Neural cell (in vitro differentiated cells): ENCODE measurements around the gene AP2B1. TPM values are rescaled to one million over a fixed set of nuclear protein-coding genes. Genes with fewer than 3 reads are reported as not detected.

Experiments used
- H2AFZ ChIP-seq: fragments of 200-600, 300-800 bp; sonication (generic), shearing (Covaris generic); 2 replicates; pipeline ENCODE4 v1.6.0; 2014; ENCODE audit warnings: low read depth, mild to moderate bottlenecking, antibody characterized with exemption, low read length, moderate library complexity
- H3F3A ChIP-seq: fragments of 200-600 bp; shearing (Covaris generic); 2 replicates; pipeline ENCODE4 v1.6.1; 2016; ENCODE audit warnings: mild to moderate bottlenecking, moderate library complexity, mixed read lengths, antibody characterized with exemption, low read length; ENCODE audit not compliant: insufficient read depth, poor library complexity, severe bottlenecking
- H3K27ac ChIP-seq: fragments of 200-600, 300-800 bp; sonication (generic), shearing (Covaris generic); 2 replicates; pipeline ENCODE4 v1.5.1; 2014; ENCODE audit warnings: mild to moderate bottlenecking, low read length, moderate library complexity
- H3K27me3 ChIP-seq: fragments of 300-800, 200-600 bp; sonication (generic), shearing (Covaris generic); 2 replicates; pipeline ENCODE4 v1.6.0; 2014; ENCODE audit warnings: mild to moderate bottlenecking, low read depth, low read length, moderate library complexity; ENCODE audit not compliant: insufficient read depth
- H3K36me3 ChIP-seq: fragments of 300-800, 200-600 bp; sonication (generic), shearing (Covaris generic); 2 replicates; pipeline ENCODE4 v1.5.1; 2014; ENCODE audit warnings: mild to moderate bottlenecking, antibody characterized with exemption, low read length, moderate library complexity; ENCODE audit not compliant: insufficient read depth
- H3K4me2 ChIP-seq: fragments of 300-800, 200-600 bp; sonication (generic), shearing (Covaris generic); 2 replicates; pipeline ENCODE4 v1.6.0; 2014; ENCODE audit warnings: mild to moderate bottlenecking, low read length
- H3K4me3 ChIP-seq: fragments of 300-800, 200-600 bp; sonication (generic), shearing (Covaris generic); 2 replicates; pipeline ENCODE4 v1.5.1; 2014; ENCODE audit warnings: mild to moderate bottlenecking, low read length, moderate library complexity
- H3K79me2 ChIP-seq: fragments of 200-600 bp; shearing (Covaris generic); replicated peaks from 2 replicates; pipeline ENCODE4 v1.6.0; 2014; ENCODE audit warnings: mild to moderate bottlenecking, low read length, moderate library complexity; ENCODE audit not compliant: insufficient read depth
- H3K9ac ChIP-seq: fragments of 300-800, 200-600 bp; sonication (generic), shearing (Covaris generic); 2 replicates; pipeline ENCODE4 v1.6.1; 2016; ENCODE audit warnings: mild to moderate bottlenecking, low read length, mixed read lengths
- H3K9me2 ChIP-seq: fragments of 200-600 bp; shearing (Covaris generic); 2 replicates; pipeline ENCODE4 v1.6.1; 2016; ENCODE audit warnings: mild to moderate bottlenecking, low read length, mixed read lengths; ENCODE audit not compliant: insufficient read depth
- H3K9me3 ChIP-seq: fragments of 200-600, 300-800 bp; sonication (generic), shearing (Covaris generic); 2 replicates; pipeline ENCODE4 v1.6.1; 2016; ENCODE audit warnings: mild to moderate bottlenecking, mixed run types, low read length, moderate library complexity, mixed read lengths
- H4K20me1 ChIP-seq: fragments of 200-600 bp; shearing (Covaris generic); 2 replicates; pipeline ENCODE4 v1.6.1; 2016; ENCODE audit warnings: mild to moderate bottlenecking, mixed run types; ENCODE audit not compliant: insufficient read depth
- CTCF ChIP-seq: fragments of 450-650 bp; IDR thresholded peaks from 2 replicates; pipeline ENCODE4 v1.5.1; 2014; ENCODE audit warnings: antibody characterized with exemption, mild to moderate bottlenecking, moderate library complexity; ENCODE audit not compliant: poor library complexity, severe bottlenecking
- EP300 ChIP-seq: fragments of 450-650 bp; conservative IDR thresholded peaks from 2 replicates; pipeline ENCODE4 v1.6.1; 2014; ENCODE audit warnings: antibody characterized with exemption, mild to moderate bottlenecking, moderate library complexity; ENCODE audit not compliant: poor library complexity, severe bottlenecking
- EZH2 ChIP-seq: fragments of 200-600, 300-800 bp; shearing (Covaris generic), sonication (generic); IDR thresholded peaks from 2 replicates; pipeline ENCODE4 v1.6.1; 2014; ENCODE audit warnings: antibody characterized with exemption, low read length, borderline replicate concordance, mild to moderate bottlenecking; ENCODE audit not compliant: insufficient read depth, poor library complexity, severe bottlenecking
- MXI1 ChIP-seq: fragments of 450-650 bp; conservative IDR thresholded peaks from 2 replicates; pipeline ENCODE4 v1.6.1; 2014; ENCODE audit warnings: antibody characterized with exemption, mild to moderate bottlenecking; ENCODE audit not compliant: poor library complexity, severe bottlenecking
- POLR2AphosphoS5 ChIP-seq: IDR thresholded peaks from 2 replicates; pipeline ENCODE4 v1.6.1; 2012
- RAD21 ChIP-seq: fragments of 450-650 bp; conservative IDR thresholded peaks from 2 replicates; pipeline ENCODE4 v1.6.1; 2014; ENCODE audit warnings: antibody characterized with exemption, mild to moderate bottlenecking, moderate library complexity
- REST ChIP-seq: IDR thresholded peaks from 2 replicates; pipeline ENCODE4 v1.6.1; 2012; ENCODE audit warnings: borderline replicate concordance
- SMC3 ChIP-seq: fragments of 450-650 bp; conservative IDR thresholded peaks from 2 replicates; pipeline ENCODE4 v1.6.1; 2014; ENCODE audit warnings: antibody characterized with exemption, mild to moderate bottlenecking, moderate library complexity; ENCODE audit not compliant: poor library complexity
- TAF1 ChIP-seq: IDR thresholded peaks from 2 replicates; pipeline ENCODE4 v1.6.1; 2012; ENCODE audit warnings: low read depth
- polyA plus RNA-seq: library from polyadenylated mRNA; depleted of rRNA; stranded (reverse); fragments of >200 nt; gene quantifications from 2 replicates; pipeline ENCODE4 v1.2.3, GENCODE V29; 2014

Gene AP2B1
- polyA plus RNA-seq, 1 donor from 2014 or later: 59.5 TPM

GRCh38 chr17:35726953-35727460, 139.9 kb downstream of the AP2B1 start:
- H3K36me3 ChIP-seq: no peaks in the 10 kb centered on the region
- H3K27ac ChIP-seq: no peak overlapping the region
- H3K9ac ChIP-seq: no peak overlapping the region
- H3K9me2 ChIP-seq: no peaks in the 10 kb centered on the region
- no peaks in the 10 kb centered on the region for H4K20me1 ChIP-seq
- no peaks in the 10 kb centered on the region for H3K79me2 ChIP-seq
- no peaks in the 10 kb centered on the region for H3F3A ChIP-seq
- TF ChIP-seq RAD21 (no peak), REST (no peak), SMC3 (no peak), MXI1 (no peak)
- H3K27me3 ChIP-seq: no peaks in the 10 kb centered on the region
- H3K9me3 ChIP-seq: no peaks in the 10 kb centered on the region
- no peak overlapping the region for H2AFZ ChIP-seq
- no peak overlapping the region for H3K4me3 ChIP-seq
- no peak overlapping the region for H3K4me2 ChIP-seq

- Histone ChIP-seq H4K20me1 (no peaks in the 10 kb centered on the region), H3K4me3 (no peak overlapping the region), H3F3A (no peaks in the 10 kb centered on the region), H3K9me3 (no peaks in the 10 kb centered on the region), H3K27me3 (no peaks in the 10 kb centered on the region), H3K36me3 (no peaks in the 10 kb centered on the region), H3K79me2 (no peaks in the 10 kb centered on the region), H3K27ac (no peak overlapping the region), H3K9me2 (no peaks in the 10 kb centered on the region), H2AFZ (no peak overlapping the region), H3K9ac (no peak overlapping the region), H3K4me2 (no peak overlapping the region)
- no peak for TF ChIP-seq CTCF
- TF ChIP-seq SMC3: no peak
- no peak for TF ChIP-seq EZH2
- no peak for TF ChIP-seq REST
- TF ChIP-seq MXI1: no peak
- TF ChIP-seq EP300: no peak
- no peak for TF ChIP-seq POLR2AphosphoS5
- no peak for TF ChIP-seq TAF1
- TF ChIP-seq RAD21: no peak
Measured at GRCh38 chr17:35727635-35728034, 140.5 kb downstream of the AP2B1 start.
